HepG2 (cell line): Measurements from ENCODE around the gene HNRNPA1. TPM values are rescaled to one million over a fixed set of nuclear protein-coding genes. Genes with fewer than 3 reads are reported as not detected.

Experiments
- AGO2 ChIP-seq: fragments of 200-400 bp; formaldehyde crosslinking; optimal IDR thresholded peaks from 2 replicates; pipeline ENCODE3; 2017; ENCODE audit warnings: mild to moderate bottlenecking, low read depth, low read length, moderate library complexity
- ARID4A ChIP-seq: sonication (generic); formaldehyde crosslinking; IDR thresholded peaks from 2 replicates; pipeline ENCODE4 v1.5.0; 2020; ENCODE audit warnings: mild to moderate bottlenecking, missing genetic modification reagents, borderline replicate concordance
- CEBPZ ChIP-seq: IDR thresholded peaks from 2 replicates; pipeline ENCODE4 v1.6.1; 2012; ENCODE audit warnings: low read length, improper control_type of control experiment
- LRRFIP1 ChIP-seq: sonication (generic); formaldehyde crosslinking; conservative IDR thresholded peaks from 2 replicates; pipeline ENCODE4 v1.4.0; 2020; ENCODE audit warnings: missing genetic modification reagents
- NFE2L1 ChIP-seq: sonication (generic); formaldehyde crosslinking; IDR thresholded peaks from 2 replicates; pipeline ENCODE4 v1.4.0; 2020; ENCODE audit warnings: missing genetic modification reagents, mild to moderate bottlenecking, borderline replicate concordance
- POLR2A ChIP-seq, 2 experiments: IDR thresholded peaks; 2 replicates each; pipeline ENCODE4 v1.6.1; 2011; ENCODE audit warnings: low read depth in 2 of 2, low read length in 2 of 2, mild to moderate bottlenecking in 1 of 2, moderate library complexity in 1 of 2; ENCODE audit not compliant: insufficient read depth in 1 of 2
- RELA ChIP-seq: sonication (generic); formaldehyde crosslinking; IDR thresholded peaks from 2 replicates; pipeline ENCODE4 v1.4.0; 2020; ENCODE audit warnings: missing genetic modification reagents
- SRSF1 ChIP-seq: fragments of 200-400 bp; formaldehyde crosslinking; optimal IDR thresholded peaks from 2 replicates; pipeline ENCODE3; 2017; ENCODE audit warnings: mild to moderate bottlenecking, low read depth, low read length, moderate library complexity
- TOPORS ChIP-seq: sonication (generic); formaldehyde crosslinking; IDR thresholded peaks from 2 replicates; pipeline ENCODE4 v1.8.0; 2023; ENCODE audit warnings: mild to moderate bottlenecking, missing genetic modification reagents
- ZFYVE20 ChIP-seq: sonication (generic); formaldehyde crosslinking; IDR thresholded peaks from 2 replicates; pipeline ENCODE4 v1.8.0; 2023; ENCODE audit warnings: low read depth, mild to moderate bottlenecking, moderate library complexity, missing genetic modification reagents, borderline replicate concordance
- ZNF367 ChIP-seq: sonication (generic); formaldehyde crosslinking; IDR thresholded peaks from 2 replicates; pipeline ENCODE4 v1.4.0; 2020; ENCODE audit warnings: missing genetic modification reagents, borderline replicate concordance
- ZNF747 ChIP-seq: sonication (generic); formaldehyde crosslinking; IDR thresholded peaks from 2 replicates; pipeline ENCODE4 v1.8.1; 2023; ENCODE audit warnings: missing genetic modification reagents, mild to moderate bottlenecking, borderline replicate concordance
- ZNF788 ChIP-seq: sonication (generic); formaldehyde crosslinking; IDR thresholded peaks from 2 replicates; pipeline ENCODE4 v1.5.0; 2020; ENCODE audit warnings: mild to moderate bottlenecking, missing genetic modification reagents, borderline replicate concordance
- polyA plus RNA-seq, 8 experiments: library from polyadenylated mRNA; depleted of rRNA in 3 of 8; stranded (reverse) in 7 of 8; unstranded in 1 of 8; fragments of >200 nt; fragmentation: Illumina TruSeq in 4 of 8; extraction: Trizol in 4 of 8; gene quantifications; 2 replicates each; pipeline versions ENCODE4 v1.2.1 to v1.2.3, GENCODE V29; 2011 to 2016; ENCODE audit warnings: low read depth in 4 of 8, missing spikeins in 1 of 8, mixed read lengths in 1 of 8; ENCODE audit not compliant: insufficient read depth in 1 of 8
- total RNA-seq, 5 experiments: library from RNA; depleted of rRNA; stranded (reverse); fragments of >200 nt; fragmentation: Illumina TruSeq; extraction: Trizol; gene quantifications; 2 replicates each; pipeline ENCODE4 v1.2.3, GENCODE V29; 2016; ENCODE audit warnings: low read depth in 1 of 5
- TF ChIP-seq, protein P1 (sequence below): sonication (generic); formaldehyde crosslinking; IDR thresholded peaks from 2 replicates; pipeline ENCODE4 v1.4.0; 2020; ENCODE audit warnings: mild to moderate bottlenecking, missing genetic modification reagents

HNRNPA1 gene
- total and polyA plus RNA-seq, 2 of the 13 experiments (the other 11 are each of a cell fraction or from before 2014, with no cell fraction given): 535 to 1,820 TPM

DNA sequence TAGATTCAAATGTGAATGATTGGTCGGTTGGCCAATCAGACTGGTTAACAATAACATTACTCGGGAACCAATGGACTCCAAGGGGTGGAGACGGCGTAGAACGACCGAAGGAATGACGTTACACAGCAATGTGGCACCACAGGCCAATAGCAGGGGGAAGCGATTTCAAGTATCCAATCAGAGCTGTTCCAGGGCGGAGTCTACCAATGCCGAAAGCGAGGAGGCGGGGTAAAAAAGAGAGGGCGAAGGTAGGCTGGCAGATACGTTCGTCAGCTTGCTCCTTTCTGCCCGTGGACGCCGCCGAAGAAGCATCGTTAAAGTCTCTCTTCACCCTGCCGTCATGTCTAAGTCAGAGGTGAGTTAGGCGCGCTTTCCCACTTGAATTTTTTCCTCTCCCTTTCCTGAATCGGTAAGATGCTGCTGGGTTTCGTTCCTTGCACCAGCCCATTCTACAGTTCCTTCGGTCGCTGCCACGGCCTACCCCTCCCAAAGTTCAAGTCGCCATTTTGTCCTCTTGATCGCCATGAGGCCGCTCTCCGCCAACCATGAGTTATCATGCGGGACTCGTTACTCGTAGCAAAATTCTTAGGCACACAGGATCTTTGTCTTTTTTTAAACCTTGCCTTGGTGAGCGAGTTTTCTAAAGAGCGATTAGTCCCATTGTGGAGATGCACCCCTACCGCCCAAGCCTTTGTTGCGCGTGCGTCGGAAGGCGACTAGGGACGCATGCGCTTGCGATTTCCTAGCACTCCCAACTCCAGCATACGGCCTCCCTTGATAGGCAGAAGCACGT is at the start of gene HNRNPA1 (continued):
- TF ChIP-seq AGO2: peak; percentile 83
- no peak for TF ChIP-seq ZFYVE20 (CRISPR knock-in tag)
- 0 out of 2 replicates have a peak, but pooled peaks have one; percentile 66 for TF ChIP-seq NFE2L1 (CRISPR knock-in tag)
- TF ChIP-seq ARID4A (CRISPR knock-in tag): peak; percentile 71
- TF ChIP-seq TOPORS (CRISPR knock-in tag): no peak
- TF ChIP-seq ZNF747 (CRISPR knock-in tag): peak; percentile 77; the same call in 1 of the 2 replicates
- TF ChIP-seq RELA (CRISPR knock-in tag): no peak
- TF ChIP-seq CEBPZ: peak; percentile 76
- no peak; the same call in 1 of the 2 replicates for TF ChIP-seq LRRFIP1 (CRISPR knock-in tag)
- TF ChIP-seq, protein P1, sequence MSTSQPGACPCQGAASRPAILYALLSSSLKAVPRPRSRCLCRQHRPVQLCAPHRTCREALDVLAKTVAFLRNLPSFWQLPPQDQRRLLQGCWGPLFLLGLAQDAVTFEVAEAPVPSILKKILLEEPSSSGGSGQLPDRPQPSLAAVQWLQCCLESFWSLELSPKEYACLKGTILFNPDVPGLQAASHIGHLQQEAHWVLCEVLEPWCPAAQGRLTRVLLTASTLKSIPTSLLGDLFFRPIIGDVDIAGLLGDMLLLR (CRISPR knock-in tag): peak; percentile 34; the same call in 1 of the 2 replicates
- peak; percentile 92 for TF ChIP-seq SRSF1
- 0 out of 2 replicates have a peak, but pooled peaks have one; percentile 54 for TF ChIP-seq ZNF367 (CRISPR knock-in tag)
- TF ChIP-seq POLR2A (IDR thresholded peaks at IDR 0.05; ENCODE audit: insufficient read depth in 1 of 2, low read depth in 2 of 2, low read length in 2 of 2): peak; percentile 99 to 100
- peak; percentile 86 for TF ChIP-seq ZNF788 (CRISPR knock-in tag)
